ENCODE measurements around the gene DUOX1. TPM values are rescaled to one million over a fixed set of nuclear protein-coding genes. Genes with fewer than 3 reads are reported as not detected.

The DUOX1 gene
- total and polyA plus RNA-seq, 2 donors (not counting 1 experiment from before 2014, with no cell fraction given), result not detected

DNA sequence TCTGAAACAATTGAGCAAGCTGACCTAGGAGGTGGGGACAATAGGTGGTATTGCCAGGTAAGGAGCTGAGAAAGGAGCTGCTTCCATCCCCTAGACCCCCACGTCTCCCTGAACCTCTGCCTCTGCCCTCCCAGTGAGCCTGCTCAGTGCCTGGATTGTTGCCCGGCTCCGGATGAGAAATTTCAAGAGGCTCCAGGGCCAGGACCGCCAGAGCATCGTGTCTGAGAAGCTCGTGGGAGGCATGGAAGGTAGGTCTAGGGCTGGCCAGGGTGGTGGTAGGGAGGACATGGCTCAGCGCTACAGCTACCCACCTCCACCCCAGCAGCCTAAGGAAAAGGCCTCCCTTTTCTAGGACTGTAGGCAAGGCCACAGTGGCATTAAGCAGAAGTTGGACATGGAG lies 13.3 kb downstream of the DUOX1 start:
- no peaks in the 10 kb centered on the region for H4K20me1 ChIP-seq (ENCODE audit: control insufficient read depth, extremely low read depth, insufficient read depth, low read length)
- H3K9ac ChIP-seq (ENCODE audit: insufficient read depth, low read length), result no peak overlapping the region
- H3K4me1 ChIP-seq (ENCODE audit: control insufficient read depth, extremely low read depth, insufficient read depth, low read length), result no peaks in the 10 kb centered on the region
- H2AFZ ChIP-seq (ENCODE audit: low read length), result no peak overlapping the region
- H3K79me2 ChIP-seq (ENCODE audit: control insufficient read depth, insufficient read depth, low read length), result no peaks in the 10 kb centered on the region
- H3K27ac ChIP-seq (ENCODE audit: insufficient read depth, low read length), result no peak overlapping the region
- no peaks in the 10 kb centered on the region for H3K9me3 ChIP-seq (ENCODE audit: control insufficient read depth, insufficient read depth, low read depth, low read length)
- no peak for TF ChIP-seq EZH2 (IDR thresholded peaks at IDR 0.05; ENCODE audit: low read length, missing control alignments)
- TF ChIP-seq, protein P1, sequence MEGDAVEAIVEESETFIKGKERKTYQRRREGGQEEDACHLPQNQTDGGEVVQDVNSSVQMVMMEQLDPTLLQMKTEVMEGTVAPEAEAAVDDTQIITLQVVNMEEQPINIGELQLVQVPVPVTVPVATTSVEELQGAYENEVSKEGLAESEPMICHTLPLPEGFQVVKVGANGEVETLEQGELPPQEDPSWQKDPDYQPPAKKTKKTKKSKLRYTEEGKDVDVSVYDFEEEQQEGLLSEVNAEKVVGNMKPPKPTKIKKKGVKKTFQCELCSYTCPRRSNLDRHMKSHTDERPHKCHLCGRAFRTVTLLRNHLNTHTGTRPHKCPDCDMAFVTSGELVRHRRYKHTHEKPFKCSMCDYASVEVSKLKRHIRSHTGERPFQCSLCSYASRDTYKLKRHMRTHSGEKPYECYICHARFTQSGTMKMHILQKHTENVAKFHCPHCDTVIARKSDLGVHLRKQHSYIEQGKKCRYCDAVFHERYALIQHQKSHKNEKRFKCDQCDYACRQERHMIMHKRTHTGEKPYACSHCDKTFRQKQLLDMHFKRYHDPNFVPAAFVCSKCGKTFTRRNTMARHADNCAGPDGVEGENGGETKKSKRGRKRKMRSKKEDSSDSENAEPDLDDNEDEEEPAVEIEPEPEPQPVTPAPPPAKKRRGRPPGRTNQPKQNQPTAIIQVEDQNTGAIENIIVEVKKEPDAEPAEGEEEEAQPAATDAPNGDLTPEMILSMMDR (conservative IDR thresholded peaks at IDR 0.05 in 1 of 2, IDR thresholded peaks at IDR 0.05 in 1 of 2; ENCODE audit: low read depth in 1 of 2, low read length in 2 of 2), result no peak
- H3K4me3 ChIP-seq (replicated peaks in 1 of 4; ENCODE audit: control extremely low read depth in 1 of 4, insufficient read depth in 1 of 4, low read depth in 3 of 4, low read length in 4 of 4), result no peak overlapping the region
- no peak for DNase-seq (ENCODE audit: low read depth in 2 of 2)
- no peaks in the 10 kb centered on the region for H3K27me3 ChIP-seq (ENCODE audit: control insufficient read depth, insufficient read depth, low read length)
- no peaks in the 10 kb centered on the region for H3K36me3 ChIP-seq (ENCODE audit: control insufficient read depth, insufficient read depth, low read length)
- no peak overlapping the region for H3K4me2 ChIP-seq (ENCODE audit: extremely low read depth, insufficient read depth, low read length)

DNA sequence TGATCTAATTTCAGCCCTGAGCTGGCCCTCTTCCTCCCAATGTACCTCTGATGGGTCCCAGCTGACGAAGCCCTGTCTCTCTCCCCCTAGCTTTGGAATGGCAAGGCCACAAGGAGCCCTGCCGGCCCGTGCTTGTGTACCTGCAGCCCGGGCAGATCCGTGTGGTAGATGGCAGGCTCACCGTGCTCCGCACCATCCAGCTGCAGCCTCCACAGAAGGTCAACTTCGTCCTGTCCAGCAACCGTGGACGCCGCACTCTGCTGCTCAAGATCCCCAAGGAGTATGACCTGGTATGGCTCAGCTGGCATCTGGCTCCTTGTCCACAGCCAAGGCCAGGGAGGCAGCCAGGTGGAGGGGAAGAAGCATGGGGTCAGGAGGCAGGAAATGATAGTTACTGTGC lies 14.2 kb downstream of the DUOX1 start:
- Histone ChIP-seq H3K36me3 (ENCODE audit: control insufficient read depth, insufficient read depth, low read length) (no peaks in the 10 kb centered on the region), H3K27me3 (ENCODE audit: control insufficient read depth, insufficient read depth, low read length) (no peaks in the 10 kb centered on the region), H3K4me1 (ENCODE audit: control insufficient read depth, extremely low read depth, insufficient read depth, low read length) (no peaks in the 10 kb centered on the region), H3K27ac (ENCODE audit: insufficient read depth, low read length) (no peak overlapping the region), H3K4me2 (ENCODE audit: extremely low read depth, insufficient read depth, low read length) (no peak overlapping the region), H4K20me1 (ENCODE audit: control insufficient read depth, extremely low read depth, insufficient read depth, low read length) (no peaks in the 10 kb centered on the region), H3K9me3 (ENCODE audit: control insufficient read depth, insufficient read depth, low read depth, low read length) (no peaks in the 10 kb centered on the region), H3K4me3 (replicated peaks in 1 of 4; ENCODE audit: control extremely low read depth in 1 of 4, insufficient read depth in 1 of 4, low read depth in 3 of 4, low read length in 4 of 4) (no peak overlapping the region), H3K79me2 (ENCODE audit: control insufficient read depth, insufficient read depth, low read length) (no peaks in the 10 kb centered on the region), H2AFZ (ENCODE audit: low read length) (no peak overlapping the region), H3K9ac (ENCODE audit: insufficient read depth, low read length) (no peak overlapping the region)
- TF ChIP-seq EZH2 (IDR thresholded peaks at IDR 0.05; ENCODE audit: low read length, missing control alignments), result no peak
- DNase-seq (ENCODE audit: low read depth in 2 of 2), result no peak

DNA sequence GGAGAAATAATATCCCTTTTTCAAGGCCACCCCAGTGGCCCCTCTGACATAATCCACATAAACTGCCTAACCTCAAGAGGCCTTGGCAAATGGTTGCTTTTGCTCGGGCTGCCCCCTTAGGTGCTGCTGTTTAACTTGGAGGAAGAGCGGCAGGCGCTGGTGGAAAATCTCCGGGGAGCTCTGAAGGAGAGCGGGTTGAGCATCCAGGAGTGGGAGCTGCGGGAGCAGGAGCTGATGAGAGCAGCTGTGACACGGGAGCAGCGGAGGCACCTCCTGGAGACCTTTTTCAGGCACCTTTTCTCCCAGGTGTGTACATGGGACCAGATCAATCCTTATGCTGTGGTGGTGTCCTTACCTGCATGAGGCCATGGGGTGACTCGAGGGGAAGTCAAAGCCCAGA lies 15.0 kb downstream of the DUOX1 start:
- H3K4me2 ChIP-seq (ENCODE audit: extremely low read depth, insufficient read depth, low read length), result no peak overlapping the region
- TF ChIP-seq, protein P1 (conservative IDR thresholded peaks at IDR 0.05 in 1 of 2, IDR thresholded peaks at IDR 0.05 in 1 of 2; ENCODE audit: low read depth in 1 of 2, low read length in 2 of 2), result no peak
- no peak for TF ChIP-seq EZH2 (IDR thresholded peaks at IDR 0.05; ENCODE audit: low read length, missing control alignments)
- no peaks in the 10 kb centered on the region for H4K20me1 ChIP-seq (ENCODE audit: control insufficient read depth, extremely low read depth, insufficient read depth, low read length)
- H3K36me3 ChIP-seq (ENCODE audit: control insufficient read depth, insufficient read depth, low read length), result no peaks in the 10 kb centered on the region
- H3K4me1 ChIP-seq (ENCODE audit: control insufficient read depth, extremely low read depth, insufficient read depth, low read length), result no peaks in the 10 kb centered on the region
- no peak for DNase-seq (ENCODE audit: low read depth in 2 of 2)
- no peaks in the 10 kb centered on the region for H3K79me2 ChIP-seq (ENCODE audit: control insufficient read depth, insufficient read depth, low read length)
- no peak overlapping the region for H2AFZ ChIP-seq (ENCODE audit: low read length)
- H3K9me3 ChIP-seq (ENCODE audit: control insufficient read depth, insufficient read depth, low read depth, low read length), result no peaks in the 10 kb centered on the region
- H3K27ac ChIP-seq (ENCODE audit: insufficient read depth, low read length), result no peak overlapping the region
- H3K4me3 ChIP-seq (replicated peaks in 1 of 4; ENCODE audit: control extremely low read depth in 1 of 4, insufficient read depth in 1 of 4, low read depth in 3 of 4, low read length in 4 of 4), result no peak overlapping the region
- H3K9ac ChIP-seq (ENCODE audit: insufficient read depth, low read length), result no peak overlapping the region
- H3K27me3 ChIP-seq (ENCODE audit: control insufficient read depth, insufficient read depth, low read length), result no peaks in the 10 kb centered on the region
